ENCODE results near the gene SPINK4. TPM values are rescaled to one million over a fixed set of nuclear protein-coding genes. Genes with fewer than 3 reads are reported as not detected.

The SPINK4 gene, protein sequence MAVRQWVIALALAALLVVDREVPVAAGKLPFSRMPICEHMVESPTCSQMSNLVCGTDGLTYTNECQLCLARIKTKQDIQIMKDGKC
- polyA plus RNA-seq (ENCODE audit: insufficient read length): not detected

DNA sequence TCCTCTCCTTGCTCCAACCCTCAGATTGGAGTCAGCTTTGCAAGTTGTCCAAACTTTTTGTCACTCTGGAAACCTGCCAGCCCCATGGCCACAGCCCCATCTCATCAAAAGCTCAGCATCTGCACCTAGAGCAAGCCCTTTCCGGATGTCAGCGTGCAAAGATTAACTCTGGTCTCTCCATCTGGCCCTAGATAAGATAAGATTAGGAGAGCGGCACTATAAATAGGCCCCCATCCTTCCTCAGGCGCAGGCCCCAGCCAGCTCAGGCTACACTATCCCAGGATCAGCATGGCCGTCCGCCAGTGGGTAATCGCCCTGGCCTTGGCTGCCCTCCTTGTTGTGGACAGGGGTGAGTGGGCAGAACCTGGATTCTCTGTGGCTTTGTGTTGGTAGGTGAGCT lies at the start of gene SPINK4:
Gene SPINK4, plus strand, starts transcription at position 247 of the 400 bp plus-strand sequence. Its CDS starts 42 bp downstream, at position 289.
- DNase-seq (ENCODE audit: low read depth): no peak

DNA sequence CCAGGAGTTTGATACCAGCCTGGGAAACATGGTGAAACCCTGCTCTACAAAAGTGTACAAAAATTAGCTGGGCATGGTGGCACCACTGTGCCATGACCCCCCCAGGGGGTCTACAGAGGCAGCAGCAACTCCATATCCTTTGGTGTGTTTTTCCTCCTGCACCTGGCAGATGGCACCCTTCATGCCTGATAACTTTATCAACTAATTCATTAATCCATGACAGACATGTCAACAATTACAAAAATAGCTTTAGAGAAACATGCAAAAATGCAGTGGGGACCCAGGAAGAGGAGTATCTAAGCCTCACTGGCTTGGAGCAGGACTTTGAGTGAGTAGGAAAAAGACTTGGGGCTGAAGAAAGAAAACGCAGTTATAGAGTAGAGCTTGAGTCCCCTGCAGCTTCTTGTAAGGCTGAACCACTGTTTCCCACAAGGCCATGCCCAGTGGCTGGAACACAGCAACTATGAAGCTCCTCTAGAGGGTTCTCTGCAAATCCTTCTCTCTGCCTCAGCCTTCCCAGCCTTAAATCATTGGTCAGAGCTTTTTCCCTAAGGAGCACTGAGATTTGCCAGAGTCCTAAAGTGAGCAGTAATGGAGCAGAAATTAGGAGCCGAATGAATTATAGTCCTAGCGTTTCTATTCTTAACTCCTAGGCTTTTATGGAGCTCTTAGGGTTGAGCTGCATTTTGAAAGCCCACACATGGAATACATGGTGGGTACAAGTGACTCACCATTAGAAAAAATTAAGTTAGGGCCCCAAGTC lies 47.3 kb upstream of the SPINK4 start:
- DNase-seq (ENCODE audit: low read depth): no peak

DNA sequence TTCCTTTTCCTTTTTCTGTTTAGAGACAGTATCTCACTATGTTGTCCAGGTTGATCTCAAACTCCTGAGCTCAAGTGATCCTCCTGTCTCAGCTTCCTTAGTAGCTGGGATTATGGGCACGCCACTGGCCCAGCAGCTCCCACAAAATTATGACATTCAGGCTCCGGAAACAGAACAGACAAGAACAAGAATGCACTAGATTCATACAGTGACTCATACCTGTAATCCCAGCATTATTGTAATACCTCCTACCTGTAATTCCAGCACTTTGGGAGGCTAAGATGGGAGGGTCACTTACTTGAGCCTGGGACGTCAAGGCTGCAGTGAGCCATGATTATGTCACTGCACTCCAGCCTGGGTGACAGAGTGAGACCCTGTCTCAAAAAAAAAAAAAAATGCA lies 46.1 kb upstream of the SPINK4 start:
- no peak for DNase-seq (ENCODE audit: low read depth)

DNA sequence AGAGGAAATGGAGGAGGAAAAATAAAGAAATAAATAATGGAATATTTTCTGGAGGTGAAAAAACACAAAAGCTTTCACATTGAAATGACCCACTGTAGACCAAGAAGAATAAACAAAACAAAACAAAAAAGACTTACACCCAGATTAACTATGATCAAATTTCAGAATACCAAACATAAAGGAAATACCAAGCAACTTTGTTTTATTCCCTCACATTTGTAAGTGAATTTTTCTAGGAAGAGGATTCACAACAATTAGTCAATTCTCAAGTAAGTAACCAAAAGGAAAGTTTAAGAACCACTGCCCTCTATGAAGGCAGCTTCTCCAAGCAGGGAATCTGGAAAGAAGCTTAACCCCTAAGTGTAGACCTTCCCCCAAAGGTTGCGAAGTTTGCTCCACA lies 43.2 kb upstream of the SPINK4 start:
- DNase-seq (ENCODE audit: low read depth): no peak

DNA sequence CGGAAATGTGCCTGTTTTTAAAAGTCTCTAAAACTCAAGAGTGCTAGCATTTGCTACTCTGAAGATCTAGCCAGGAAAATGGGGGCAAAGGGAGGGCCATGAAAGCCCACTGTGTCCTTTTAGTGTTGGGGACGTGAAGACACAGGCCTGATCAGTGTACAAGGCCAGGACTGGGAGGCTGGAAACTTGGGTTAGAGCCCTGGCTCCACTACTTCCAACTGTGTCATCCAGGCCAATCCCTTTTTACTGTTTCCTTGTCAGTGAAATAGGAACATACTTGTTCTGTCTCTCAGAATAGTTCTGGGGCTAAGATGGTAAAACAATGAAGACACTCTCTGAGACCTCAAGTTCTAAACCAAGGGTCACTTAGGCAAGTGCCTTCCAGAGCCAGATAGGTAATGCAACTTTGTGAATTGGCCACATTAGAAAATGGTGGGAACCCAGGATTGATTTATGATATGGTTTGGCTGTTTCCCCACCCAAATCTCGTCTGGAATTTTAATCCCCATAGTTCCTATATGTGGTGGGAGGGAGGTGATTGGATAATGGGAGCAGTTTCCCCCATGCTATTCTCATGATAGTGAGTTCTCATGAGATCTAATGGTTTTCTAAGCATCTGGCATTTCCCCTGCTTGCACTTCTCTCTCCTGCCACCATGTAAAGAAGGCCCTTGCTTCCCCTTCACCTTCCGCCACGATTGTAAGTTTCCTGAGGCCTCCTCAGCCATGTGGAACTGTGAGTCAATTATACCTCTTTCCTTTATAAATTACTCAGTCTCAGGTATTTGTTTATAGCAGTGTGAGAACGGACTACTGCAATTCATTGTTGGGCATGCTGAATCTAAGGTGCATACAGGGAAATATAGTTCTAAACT lies 42.5 kb upstream of the SPINK4 start:
- DNase-seq (ENCODE audit: low read depth): peak; percentile 89

DNA sequence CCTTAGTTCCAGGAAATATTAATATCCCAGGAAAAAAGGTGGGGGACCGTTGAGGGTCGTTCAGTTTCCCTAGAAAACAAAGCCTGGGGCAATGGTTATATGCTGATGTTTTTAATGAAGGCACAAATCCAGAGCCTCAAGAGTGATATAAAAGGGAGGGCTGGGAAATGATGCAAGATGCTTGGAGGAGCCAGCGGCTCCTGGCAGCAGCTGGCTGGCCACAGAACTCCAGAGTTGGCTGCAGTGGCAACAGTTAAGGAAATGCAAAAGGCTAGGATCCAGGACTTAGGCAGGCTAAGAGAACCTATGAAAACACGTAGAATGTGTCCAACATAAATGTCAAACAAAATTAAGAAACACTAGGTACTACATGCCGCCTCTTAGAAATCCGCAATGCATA lies 41.8 kb upstream of the SPINK4 start:
- no peak for DNase-seq (ENCODE audit: low read depth)

DNA sequence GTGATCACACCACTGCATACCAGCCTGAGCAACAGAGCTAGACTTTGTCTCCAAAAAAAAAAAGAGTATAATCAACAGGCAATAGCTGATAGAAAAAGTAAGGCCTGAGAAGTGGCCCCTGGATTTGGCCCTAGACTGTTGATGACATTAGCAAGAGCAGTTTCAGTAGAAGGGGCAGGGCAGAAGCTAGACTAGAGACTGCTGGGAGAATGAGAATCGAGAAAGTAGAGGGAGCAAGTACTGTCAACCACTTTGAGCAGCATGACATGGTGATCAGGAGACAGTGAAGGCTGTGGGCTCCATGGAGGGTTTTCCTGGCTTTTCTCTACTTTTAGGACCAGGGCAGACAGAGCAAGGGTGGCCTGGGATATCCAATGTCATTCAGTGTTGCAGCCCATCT lies 37.9 kb upstream of the SPINK4 start:
- no peak for DNase-seq (ENCODE audit: low read depth)

DNA sequence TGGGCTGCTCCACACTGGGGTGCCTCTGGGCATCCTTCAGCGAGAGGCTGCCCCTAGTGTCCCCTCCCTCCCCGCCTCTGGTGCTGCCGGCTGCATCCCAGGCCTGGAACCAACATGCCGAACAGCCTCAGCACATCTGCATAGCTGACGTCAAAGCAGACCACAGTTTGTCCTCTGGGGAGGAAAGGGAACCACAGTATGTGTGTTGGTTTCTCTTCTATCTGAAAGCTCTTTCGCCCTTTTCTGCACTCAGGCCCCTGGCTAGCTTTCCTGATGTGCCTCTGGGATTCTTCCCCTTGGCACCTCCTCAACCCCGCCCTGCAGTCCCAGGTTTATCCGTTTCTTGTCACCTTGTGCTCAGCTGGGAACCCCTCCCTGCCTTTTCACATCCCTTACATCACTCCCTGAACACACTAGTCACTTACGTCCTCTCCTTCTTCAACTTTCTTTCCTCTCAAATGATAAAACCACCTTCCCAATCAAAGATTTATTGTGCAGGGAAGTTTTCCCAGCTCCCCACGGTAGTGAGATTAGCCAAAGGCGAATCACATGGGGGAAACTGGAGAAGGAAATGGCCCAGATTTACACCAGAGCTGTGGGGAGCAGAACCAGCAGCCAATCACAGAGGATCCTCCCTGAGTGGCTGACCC lies 37.3 kb upstream of the SPINK4 start:
- DNase-seq (ENCODE audit: low read depth): no peak

DNA sequence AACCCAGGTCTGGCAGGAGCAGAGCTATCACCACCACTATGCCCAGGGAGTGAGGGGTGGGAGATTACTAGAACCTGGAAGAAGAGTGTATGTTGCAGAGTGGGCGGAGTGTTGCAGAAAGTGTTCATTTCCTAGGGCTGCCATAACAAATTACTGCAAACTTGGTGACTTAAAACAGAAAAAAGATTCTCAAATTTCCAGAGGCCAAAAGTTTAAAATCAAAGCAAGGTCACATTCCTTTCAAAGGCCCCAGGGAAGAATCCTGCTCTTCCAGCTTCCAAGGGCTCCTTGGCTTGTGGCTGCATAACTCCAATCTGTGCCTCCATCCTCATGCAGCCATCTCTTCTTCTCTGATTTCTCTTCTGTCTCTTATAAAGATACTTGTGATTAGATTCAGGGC lies 30.6 kb upstream of the SPINK4 start:
- DNase-seq (ENCODE audit: low read depth): no peak

DNA sequence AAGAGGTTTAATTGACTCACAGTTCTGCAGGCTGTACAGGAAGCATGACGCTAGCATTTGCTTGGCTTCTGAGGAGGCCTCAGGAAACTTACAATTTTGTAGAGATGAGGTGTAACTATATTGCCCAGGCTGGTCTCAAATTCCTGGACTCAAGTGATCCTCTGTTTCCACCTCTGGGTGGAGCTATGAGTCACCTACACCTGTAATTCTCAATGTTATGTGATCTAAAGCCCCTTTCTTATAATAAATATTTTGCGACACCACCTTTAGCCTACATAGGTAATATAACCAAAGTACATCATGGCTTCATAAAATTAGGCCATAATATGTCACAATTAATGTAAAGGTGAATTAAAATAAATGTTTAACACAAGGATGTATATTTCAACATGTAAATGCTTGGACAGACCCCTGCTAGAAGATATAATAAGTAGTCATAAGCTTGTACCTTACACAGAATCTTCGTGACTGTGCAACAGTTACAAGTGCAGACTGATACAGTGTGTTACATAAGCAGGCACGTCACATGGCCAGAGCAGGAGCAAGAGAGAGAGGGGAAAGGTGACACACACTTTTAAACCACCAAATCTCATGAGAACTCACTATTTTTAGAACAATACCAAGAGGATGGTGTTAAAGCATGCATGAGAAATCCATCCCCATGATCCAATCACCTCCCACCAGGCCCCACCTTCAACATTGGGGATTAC lies 29.8 kb upstream of the SPINK4 start:
- no peak for DNase-seq (ENCODE audit: low read depth)

DNA sequence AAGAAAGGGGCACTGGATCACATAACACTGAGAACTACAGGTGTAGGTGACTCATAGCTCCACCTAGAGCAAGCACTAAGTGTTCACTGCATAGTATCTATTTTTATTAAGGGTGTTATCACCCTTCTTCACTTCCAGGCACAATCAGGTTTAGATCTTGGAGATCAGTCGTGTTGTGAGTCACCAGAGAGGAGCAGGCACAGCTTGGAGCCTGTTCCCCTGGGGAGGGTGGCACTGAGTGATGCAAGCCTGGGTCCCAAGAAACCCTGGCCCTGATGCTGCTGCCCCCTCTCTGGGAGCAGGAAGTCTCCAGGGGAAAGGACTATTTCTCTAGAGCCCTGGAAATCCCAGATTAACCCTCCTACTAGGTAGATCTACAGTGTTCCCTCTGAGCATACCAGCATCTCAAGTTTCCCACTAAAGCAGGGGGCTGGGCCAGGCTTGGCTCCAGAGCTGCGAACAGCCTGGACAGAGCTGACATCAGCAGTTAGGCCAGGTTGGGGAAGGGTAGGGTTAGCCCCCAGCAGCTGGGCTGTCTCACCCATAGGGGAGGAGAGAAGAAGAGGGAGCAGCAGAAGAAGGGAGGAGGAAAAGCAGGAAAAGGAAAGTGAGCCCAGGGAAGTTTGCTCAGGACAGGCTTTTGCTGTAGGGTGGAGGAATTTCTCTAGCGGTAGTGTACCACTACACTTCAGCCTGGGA lies 28.1 kb upstream of the SPINK4 start:
- DNase-seq (ENCODE audit: low read depth): no peak

DNA sequence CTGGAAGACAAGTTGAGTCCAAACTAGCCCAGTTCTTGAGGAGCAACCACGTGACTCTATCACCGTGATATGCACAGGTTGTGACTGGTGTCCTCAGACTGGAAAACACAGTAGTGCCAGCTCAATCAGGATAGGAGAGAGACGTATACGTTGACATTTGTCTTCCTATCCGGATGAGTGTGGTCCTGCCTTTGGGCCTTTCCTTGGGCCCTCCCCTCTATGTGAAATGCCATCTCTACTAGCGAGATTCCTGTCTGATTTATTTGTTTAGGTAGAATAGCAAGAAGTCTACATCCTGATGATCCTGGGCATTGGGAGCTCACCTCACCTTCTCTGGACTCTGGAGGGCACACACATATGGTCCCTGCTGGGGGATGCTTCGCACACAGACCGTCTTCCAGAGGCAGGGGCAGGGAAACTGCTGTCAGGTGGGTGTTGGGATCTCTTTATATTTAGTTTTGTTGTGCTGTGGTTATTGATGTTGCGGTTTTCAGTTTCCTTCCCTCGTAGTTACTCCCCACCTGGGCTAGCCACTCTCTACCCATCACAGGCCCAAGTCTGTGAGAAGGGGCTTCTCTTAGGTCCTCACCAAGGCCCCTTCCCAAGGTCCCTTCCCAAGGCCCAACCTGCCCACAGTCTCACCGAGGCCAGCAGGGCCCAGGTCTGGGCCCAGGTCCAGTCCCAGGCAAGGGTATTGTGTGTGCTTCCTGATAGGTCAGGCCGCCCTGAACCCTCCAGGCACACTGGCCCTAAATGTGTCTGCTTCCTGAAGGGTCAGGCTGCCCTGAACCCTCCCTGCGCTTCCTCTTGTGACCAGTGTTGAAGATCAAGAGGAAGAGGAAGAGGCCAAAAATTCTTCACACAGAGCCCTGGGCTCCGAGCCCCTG lies 19.0 kb upstream of the SPINK4 start:
- no peak for DNase-seq (ENCODE audit: low read depth)

DNA sequence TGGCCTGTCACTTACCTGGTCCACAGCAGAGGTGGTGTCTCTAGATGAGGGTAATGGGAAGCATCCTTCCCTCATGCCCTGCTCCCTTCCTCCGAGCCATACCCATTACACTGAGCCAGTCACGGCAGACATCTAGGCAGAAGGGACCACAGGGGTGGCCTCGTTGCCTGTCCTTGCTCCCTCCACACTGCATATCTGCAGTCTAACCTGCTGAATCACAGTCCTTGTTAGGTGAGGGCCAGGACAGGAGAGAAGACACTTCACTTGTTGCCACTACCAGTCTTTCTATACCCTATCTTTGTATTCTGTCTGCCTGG lies 18.4 kb upstream of the SPINK4 start:
- DNase-seq (ENCODE audit: low read depth): no peak

DNA sequence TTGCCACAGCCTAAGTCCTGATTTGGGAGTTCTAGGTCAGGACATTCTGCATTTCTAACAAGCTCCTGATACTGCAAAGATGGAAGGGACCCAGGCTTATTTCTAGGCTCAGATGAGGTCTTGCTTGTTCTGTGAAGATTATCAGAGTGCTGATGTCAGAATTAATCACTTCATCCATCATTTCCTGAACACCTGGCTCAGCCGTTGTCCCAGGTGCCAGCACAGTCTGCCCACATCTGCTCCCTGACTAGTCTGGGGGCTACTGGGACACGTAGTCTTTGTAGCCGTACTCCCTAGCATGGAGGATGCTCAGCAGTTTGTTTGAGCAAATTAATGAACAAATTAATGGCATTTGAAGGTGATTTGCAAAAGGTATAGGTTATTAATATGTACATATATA lies 17.9 kb upstream of the SPINK4 start:
- DNase-seq (ENCODE audit: low read depth): no peak

DNA sequence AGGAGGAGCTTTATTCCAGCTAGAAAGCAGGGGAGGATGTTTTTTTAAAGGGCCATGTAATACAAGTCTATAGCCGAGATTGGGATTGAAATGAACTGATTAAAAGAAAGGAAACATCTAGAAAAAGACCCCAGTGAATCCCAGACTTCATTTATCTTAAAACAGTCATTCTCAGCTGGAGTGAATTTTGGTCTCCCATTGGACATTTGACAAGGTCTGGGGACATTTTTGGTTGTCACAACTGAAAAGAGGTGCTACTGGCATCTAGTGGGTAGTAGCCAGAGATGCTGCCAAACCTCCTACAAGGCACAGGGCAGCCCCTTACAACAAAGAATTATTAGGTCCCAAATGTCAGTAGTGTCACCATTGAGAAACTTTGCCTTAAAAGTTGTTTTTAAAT lies 16.3 kb upstream of the SPINK4 start:
- DNase-seq (ENCODE audit: low read depth): no peak

DNA sequence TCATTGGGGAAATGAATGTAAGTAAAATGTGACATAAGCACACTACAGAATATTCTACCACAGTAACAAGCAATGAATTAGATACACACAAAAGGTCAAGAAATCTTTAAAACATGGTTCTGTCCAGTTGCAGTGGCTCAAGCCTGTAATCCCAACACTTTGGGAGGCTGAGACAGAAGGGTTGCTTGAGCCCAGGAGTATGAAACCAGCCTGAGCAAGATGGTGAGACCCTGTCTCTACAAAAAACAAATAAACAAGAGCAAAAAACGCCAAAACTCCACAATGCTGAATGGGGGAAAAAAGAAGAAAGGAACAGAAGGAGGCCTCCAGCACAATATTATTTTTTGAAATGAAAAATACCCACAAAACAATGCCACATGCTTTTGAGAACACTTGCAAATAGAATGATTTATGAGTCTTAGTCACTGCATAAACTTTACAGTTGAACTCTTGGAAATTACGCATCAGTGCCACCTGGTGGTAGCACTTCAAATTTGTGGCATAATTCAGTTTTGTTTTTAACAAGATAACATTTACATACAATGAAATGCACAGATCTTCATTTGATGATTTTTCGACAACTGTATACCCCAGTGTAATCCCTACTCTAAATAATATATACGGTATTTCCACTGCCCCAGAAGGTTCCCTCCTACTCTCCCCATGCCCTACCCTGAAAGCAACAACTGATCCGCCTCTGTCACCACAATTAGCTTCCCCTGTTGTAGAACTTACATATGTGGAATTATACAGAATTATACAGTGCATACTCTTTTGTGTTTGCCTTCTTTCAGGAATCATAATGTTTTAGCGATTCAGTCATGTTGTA lies 14.4 kb upstream of the SPINK4 start:
- DNase-seq (ENCODE audit: low read depth): peak; percentile 68

DNA sequence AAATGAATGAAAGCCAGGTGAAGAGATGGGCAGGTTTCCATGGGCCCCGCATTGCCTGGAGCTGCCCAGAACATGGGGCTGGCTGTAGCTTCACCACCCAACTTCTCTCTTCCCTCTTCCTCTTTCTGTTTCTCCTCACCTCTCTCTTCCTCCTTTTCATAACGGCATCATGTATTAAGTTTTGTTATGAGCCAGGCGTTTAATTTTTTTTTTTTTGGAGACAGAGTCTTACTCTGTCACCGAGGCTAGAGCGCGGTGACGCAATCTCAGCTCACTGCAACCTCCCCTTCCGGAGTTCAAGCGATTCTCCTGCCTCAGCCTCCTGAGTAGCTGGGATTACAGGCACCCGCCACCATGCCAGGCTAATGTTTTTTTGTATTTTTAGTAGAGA lies 13.0 kb upstream of the SPINK4 start:
- DNase-seq (ENCODE audit: low read depth): no peak

DNA sequence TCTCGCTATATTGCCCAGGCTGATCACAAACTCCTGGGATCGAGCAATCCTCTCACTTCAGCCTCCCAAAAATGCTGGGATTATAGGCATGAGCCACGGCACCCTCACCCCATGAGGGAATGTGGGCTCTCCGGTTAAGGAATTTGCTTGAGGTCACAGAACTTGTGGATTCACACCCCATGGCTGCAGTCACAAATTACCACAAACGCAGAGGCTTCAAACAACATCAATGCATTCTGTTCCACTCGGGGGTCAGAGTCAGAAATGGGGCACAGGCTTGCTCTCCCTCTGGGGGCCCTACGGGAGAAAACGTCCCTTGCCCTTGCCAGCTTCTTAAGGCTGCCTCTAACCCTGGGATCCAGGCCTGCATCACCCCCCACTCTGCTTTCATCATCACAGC lies 12.2 kb upstream of the SPINK4 start:
- DNase-seq (ENCODE audit: low read depth): no peak

DNA sequence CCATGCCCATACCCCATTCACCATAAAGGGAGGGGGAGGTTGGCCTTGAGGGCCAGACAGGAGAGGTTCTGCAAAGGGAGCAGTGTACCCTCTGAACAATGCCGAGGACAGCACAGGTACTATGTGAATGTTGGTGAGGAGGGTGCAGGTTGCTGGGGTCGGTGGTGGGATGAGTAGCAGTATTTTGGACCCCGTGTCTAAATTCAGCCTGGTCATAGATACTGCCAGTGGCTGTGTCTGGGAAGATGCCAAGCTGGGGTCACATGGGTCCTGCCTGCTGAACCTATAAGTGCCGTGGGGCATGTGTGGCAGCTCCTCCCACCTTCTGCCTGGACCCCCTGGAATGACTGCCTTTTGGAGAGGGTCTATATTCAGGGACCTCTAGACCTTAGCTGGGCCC lies 11.4 kb upstream of the SPINK4 start:
- DNase-seq (ENCODE audit: low read depth): no peak
